SKM-1 (cell line): ENCODE results near the gene CRLF2.
"Not testable (repeated sequence)": the region's sequence is repeated elsewhere in the genome, so short reads cannot be mapped to it uniquely, and the experiment has no call there.

Experiments
- DNase-seq: peaks from one replicate; lab custom pipeline; 2025; ENCODE audit not compliant: unreplicated experiment; lab: John Stamatoyannopoulos, UW

The CRLF2 gene

DNA sequence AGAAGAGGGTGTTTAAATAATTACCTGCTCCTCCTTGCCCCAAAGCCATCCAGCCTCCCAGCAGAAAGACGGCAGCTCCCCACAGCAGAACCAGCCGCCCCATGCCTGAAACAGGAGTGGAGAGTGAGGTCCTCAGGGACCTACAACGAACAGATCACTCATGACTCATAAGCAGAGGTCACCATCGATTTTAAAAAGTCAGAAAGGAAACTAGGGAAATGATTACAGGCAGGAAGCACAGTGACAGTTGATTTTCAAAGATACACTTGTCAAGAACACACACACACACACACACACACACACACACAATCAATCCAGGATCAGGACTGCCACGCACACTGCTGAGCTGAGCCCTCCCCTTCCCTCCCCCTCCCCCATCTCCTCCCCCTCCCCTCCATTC is at the start of gene CRLF2:
Gene CRLF2 (minus strand): TSS at position 118 of the 400 bp plus-strand sequence. CDS start 15 bp downstream, at position 103.
- DNase-seq: peak; percentile 12

- DNase-seq: not testable (repeated sequence)
These were observed 49.3 kb upstream of the CRLF2 start for GRCh38 chrX:1261771-1262170.

- no peak for DNase-seq
These were observed 48.8 kb upstream of the CRLF2 start for GRCh38 chrX:1261285-1261684.

GRCh38 chrX:1252861-1253260 is 40.4 kb upstream of the CRLF2 start:
- DNase-seq: no peak

DNA sequence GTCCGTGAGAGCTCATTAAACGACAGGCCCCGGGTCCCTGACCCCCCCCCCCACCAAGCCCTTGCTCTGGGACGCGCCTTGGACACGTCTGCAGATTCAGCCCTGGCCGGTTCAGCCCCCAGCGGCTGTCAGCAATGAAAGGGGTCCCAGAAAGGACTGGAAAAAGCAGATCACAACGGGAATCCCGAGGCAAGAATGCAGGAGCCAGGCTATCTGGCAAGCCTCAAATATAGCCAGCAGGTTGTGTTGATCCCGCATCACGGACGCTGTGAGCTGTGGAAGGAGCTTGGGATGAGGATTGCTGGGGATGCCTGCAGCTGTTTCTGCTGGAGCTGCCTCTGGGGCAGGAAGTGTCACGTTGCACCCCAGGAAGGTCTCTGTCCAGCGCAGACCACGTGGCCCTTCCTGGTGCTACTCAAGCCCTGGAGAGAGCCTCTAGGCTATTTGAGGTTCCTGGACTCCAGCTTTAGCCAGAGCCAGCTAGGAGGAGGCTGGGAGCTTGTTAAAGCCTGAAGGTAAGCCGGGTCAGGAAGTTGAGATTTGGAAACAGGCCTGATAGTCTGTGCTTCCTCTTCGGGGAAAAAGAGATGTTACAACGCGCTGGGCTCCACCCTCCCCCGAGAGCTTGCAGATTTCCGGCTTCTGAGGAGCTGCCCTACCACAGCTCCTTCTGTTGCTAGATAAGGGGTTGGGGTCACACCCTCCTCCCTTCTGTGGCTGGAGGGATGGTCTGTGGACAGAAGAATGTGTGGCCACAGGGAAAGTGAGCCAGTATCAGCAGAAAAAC is 36.8 kb upstream of the CRLF2 start:
- no peak for DNase-seq

DNA sequence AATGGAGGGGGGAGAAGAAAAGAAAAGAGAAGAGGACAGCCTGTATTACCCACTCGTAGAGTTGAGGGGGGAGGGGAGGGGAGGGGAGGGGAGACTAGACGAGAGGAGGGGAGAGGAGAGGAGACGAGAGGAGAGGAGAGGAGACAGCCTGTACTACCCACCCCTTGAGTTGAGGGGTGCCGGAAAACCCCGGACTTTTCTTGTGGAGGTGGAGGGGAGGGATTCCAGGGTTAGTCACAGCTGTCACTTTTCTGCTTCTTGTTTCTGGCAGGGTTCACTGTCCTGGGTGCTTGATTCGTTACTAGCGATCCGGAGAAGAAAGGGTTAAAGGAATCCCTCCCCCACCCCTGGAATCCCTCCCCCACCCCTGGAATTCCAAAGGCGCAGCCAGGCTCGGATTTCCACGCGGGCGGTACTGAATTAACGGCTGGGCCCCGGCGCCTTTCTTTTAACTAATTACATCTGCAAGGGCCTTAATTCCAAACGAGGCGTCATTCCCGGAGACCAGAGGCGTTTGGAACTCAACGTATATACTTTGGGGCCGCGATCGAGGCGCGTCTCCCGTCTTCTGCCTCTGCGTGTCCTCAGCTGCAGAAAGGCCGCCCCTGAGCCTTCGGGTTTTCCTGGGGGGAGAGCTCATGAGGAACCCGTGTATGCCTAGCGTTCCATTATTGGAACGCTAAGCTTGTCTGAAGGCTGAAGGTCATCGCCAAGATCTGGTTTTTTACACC is 36.0 kb upstream of the CRLF2 start:
- DNase-seq: no peak

DNA sequence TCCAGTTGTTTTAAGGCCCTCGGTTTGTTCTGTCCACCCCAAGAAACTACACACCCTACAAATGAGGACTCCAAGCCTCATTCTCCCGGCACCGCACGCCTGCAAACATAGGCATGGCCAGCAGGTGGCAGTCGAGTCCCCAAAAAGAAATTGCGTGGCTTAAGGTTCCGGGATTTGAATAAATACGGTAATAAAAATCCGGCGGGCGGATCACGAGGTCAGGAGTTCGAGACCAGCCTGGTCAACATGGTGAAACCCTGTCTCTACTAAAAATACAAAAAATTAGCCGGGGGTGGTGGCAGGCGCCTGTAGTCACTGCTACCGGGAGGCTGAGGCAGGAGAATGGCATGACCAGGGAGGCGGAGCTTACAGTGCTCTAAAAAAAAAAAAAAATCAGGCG is 34.4 kb upstream of the CRLF2 start:
- DNase-seq: peak; percentile 55

- DNase-seq: no peak
These were observed 32.0 kb upstream of the CRLF2 start for GRCh38 chrX:1244164-1245076.

GRCh38 chrX:1242891-1243402 is 30.5 kb upstream of the CRLF2 start:
- DNase-seq: no peak

DNA sequence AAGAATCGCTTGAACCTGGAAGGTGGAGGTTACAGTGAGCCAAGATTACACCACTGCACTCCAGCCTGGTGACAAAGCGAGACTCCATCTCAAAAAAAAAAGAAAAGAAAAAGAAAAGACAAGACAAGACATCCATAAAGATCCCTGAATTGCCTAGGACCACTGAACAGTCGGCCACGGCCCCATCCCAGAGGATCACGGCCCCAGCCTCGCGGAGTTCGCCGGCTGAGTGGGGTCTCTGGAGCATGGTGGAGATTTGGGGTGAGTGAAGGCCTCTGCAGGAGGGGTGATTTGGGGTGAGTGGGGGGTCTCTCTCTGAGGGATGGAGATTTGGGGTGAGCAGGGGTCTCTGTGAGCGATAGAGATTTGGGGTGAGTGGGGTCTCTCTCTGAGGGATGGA is 28.1 kb upstream of the CRLF2 start:
- not testable (repeated sequence) for DNase-seq

- DNase-seq: peak; percentile 92
These were observed 27.3 kb upstream of the CRLF2 start for GRCh38 chrX:1239681-1240142.

GRCh38 chrX:1231850-1232465 is 19.5 kb upstream of the CRLF2 start:
- DNase-seq: no peak

DNA sequence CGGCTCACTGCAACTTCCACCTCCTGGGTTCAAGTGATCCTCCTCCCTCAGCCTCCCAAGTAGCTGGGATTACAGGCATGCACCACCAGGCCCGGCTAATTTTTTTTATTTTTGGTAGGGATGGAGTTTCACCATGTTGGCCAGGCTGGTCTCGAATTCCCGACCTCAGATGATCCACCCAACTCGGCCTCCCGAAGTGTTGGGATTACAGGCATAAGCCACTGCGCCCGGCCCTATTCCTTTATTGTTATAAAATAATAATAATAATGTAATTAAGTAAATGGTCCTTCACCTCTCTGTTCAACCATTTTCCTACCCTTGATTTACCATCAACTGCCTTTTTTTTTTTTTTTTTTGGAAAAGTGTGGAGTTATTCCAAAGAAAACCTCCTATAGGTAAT is 15.7 kb upstream of the CRLF2 start:
- DNase-seq: not testable (repeated sequence)

DNA sequence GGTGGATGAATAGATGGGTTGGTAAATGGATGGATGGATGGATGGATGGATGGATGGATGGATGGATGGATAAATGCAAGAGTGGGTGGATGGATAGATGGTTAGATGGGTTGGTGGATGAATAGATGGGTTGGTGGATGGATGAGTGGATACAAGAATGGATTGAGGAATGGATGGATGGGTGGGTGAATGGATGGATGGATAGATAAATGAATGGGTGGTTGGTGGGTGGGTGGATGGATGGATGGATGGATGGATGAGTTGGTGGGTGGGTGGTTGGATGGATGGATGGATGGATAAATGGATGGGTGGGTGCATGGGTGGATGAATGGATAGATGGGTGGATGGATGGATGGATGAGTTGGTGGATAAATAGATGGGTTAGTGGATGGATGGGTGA is 13.8 kb upstream of the CRLF2 start:
- DNase-seq: no peak

DNA sequence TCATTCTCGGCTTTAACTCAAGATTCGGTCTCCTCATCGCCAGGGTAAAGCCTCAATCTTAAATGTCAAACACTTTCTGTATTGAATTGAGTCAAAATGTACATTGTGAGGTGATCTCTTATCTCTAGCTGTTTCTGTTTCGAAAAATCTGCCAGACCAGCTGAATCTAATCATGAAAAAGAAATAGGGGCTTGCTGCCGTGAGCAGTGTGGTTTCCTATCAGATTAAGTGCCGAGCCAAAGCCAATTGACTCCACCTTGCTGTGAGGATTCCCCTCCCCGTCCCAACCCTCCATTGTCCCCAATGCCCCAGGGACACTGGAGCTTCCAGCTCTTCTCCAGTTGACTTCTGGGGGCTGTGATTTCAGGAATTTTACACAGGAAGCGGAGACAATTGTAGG is 12.5 kb upstream of the CRLF2 start:
- DNase-seq: no peak

DNA sequence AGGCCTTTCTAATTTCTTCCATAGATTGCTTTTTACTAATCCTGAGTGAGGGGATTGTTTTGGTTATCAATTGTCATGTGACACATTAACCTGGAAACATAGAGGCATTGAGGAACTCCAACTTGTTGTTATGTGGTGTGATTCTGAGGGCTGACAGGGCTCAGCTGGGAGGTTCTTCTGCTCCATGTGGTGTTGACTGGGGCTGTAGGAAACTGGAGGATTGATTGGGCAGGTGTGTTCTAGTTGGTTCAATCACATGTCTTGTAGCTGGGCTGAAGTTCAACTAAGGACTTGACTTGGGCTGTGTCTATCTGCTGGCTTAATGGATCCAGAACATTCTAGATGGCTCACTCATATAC is 10.8 kb upstream of the CRLF2 start:
- DNase-seq: peak; percentile 50

DNA sequence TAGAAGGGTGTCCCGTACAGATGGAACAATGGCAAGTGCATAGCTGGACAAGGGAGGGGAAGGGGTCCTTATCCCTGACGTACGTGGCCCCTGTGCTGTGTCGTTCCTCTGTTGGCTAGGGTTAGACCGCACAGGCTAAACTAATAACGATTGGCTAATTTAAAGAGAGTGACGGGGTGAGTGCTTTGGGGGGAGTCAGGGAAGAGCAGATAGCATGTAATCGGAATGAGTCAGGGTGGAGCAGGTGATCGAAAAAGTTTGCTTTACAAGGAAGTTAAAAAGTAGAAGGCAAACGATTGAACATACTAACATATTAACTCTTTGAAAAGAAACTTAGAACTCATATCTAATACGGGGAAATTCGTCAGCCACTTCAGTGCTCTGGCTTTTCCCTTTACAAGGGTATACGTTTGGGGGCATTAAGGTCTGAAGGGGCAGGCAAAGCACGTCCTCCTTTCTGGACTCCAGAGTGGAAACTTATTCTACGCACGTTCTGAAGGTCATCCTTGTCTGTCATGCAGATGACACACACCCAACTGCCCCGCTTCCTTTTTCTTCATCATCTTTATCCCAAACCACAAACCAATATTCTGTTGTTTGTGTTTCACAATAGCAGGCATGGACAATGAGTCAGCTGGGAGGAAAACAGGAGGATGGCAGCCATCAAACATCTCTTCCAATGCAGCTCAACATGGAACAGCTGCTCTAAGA is 10.2 kb upstream of the CRLF2 start:
- DNase-seq: peak; percentile 73

DNA sequence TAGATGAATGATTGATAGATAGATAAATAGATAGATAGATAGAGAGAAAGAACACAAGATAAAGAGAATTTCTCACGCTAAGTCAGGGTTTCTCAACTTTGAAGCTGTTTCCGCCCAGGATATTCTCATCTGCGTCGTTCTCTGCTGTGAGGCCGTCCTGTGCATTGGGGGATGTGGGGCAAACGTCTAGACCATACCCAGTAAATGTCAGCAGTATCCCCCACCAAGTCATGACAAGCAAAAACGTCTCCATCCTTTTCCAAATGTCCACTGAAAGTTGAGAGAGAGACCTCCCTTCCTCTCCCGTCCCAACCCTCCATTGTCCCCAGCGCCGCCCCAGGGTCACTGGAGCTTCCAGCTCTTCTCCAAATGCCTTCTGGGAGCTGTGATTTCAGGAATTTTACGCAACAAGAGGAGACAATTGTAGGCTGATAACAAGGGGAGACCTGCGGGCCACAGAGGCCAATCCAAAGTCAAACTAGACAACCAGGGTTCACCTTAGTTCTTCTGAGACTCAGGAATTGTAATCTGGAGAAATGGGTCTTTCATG is 8.9 kb upstream of the CRLF2 start:
- DNase-seq: no peak

DNA sequence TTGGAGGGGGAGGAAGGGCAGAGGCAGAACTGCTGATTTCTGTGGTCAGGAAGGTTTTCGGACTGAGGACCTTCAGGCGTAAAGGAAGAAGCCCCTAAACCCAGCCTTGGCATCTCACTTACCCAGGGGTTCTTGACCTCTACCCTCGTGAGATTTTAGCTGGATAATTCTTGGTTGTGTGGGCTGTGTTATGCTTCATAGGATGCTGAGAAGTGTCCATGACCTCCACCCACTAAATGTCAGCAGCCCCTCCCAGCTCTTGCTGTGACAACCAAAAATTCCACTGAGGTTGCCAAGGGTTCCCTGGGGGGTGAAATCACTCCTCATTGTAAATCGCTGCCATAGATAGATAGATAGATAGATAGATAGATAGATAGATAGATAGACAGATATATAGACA is 5.8 kb upstream of the CRLF2 start:
- no peak for DNase-seq
